Sigmoid colon (tissue), 3 donors: Measurements from ENCODE around the gene SCNN1B.

ENCODE experiments used
- POLR2A ChIP-seq, 2 donors: fragments of 450-650 bp; IDR thresholded peaks; one replicate each; pipeline ENCODE4 v1.6.1; 2016; ENCODE audit warnings: antibody characterized with exemption in 2 of 2, mild to moderate bottlenecking in 2 of 2, moderate library complexity in 2 of 2
- TF ChIP-seq, protein P1 (sequence below), 4 experiments: fragments of 450-650 bp in 3 of 4; fragments of 200-600 bp in 1 of 4; IDR thresholded peaks; one replicate each; pipeline ENCODE4 v1.5.1; 2016 to 2019; ENCODE audit warnings: antibody characterized with exemption in 4 of 4, mild to moderate bottlenecking in 3 of 4, moderate library complexity in 2 of 4

DNA sequence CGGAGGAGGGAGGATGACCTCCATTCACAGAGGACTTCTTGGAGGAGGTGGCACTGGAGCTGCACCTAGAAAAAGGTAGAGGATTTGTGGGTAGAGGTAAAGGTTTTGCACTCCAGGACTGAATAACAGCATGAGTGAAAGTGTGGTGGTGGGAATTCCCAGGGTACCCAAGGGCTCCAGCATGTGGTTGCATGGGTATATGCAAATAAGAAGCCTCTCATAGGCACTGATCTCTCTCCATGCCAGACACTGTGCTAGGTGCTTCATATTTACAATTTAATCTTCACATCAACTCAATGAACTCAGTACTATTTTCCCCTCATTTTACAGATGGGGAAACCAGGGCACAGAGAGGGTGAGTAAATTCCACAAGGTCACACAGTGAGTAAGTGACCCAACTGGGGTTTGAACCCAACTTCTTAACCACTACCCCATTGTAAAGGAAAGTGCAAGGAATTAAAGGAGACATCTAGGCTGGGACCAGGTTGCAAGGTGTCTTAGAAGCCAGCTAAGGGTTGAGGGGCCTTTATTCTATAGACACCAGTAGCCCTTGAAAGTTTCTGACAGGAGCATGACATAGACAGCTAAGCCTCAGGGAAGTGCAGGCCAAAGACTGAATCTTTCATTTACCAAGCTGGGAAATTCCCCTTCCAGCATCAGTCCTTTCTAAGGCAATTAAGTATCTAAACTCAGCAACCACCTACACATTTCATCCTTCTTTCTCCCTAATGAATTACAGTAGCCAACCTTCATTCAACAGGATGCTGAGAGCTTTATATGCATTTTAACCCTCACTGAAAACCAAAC is 21.3 kb downstream of the SCNN1B start:
- TF ChIP-seq, protein P1, sequence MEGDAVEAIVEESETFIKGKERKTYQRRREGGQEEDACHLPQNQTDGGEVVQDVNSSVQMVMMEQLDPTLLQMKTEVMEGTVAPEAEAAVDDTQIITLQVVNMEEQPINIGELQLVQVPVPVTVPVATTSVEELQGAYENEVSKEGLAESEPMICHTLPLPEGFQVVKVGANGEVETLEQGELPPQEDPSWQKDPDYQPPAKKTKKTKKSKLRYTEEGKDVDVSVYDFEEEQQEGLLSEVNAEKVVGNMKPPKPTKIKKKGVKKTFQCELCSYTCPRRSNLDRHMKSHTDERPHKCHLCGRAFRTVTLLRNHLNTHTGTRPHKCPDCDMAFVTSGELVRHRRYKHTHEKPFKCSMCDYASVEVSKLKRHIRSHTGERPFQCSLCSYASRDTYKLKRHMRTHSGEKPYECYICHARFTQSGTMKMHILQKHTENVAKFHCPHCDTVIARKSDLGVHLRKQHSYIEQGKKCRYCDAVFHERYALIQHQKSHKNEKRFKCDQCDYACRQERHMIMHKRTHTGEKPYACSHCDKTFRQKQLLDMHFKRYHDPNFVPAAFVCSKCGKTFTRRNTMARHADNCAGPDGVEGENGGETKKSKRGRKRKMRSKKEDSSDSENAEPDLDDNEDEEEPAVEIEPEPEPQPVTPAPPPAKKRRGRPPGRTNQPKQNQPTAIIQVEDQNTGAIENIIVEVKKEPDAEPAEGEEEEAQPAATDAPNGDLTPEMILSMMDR (IDR thresholded peaks at IDR 0.05) = no peak
- no peak for TF ChIP-seq POLR2A (IDR thresholded peaks at IDR 0.05)
